ENCODE data around the gene KIRREL3. TPM values are rescaled to one million over a fixed set of nuclear protein-coding genes. Genes with fewer than 3 reads are reported as not detected.

The KIRREL3 gene
- total and polyA plus RNA-seq, 2 donors (not counting 3 experiments of a cell fraction or from before 2014, with no cell fraction given), result not detected

GRCh38 chr11:126526471-126526870 lies 474.1 kb downstream of the KIRREL3 start:
- dilution Hi-C loops (cut with MboI; ENCODE audit: extremely low pct_ligation_motif_present, low sequenced_read_pairs) (no loop called here), intact Hi-C loops (cut with micrococcal nuclease) (no loop called here)
- Histone ChIP-seq H3K27ac (ENCODE audit: insufficient read depth, low read depth, low read length) (no peak overlapping the region), H3K9ac (replicated peaks; ENCODE audit: extremely low read depth, insufficient read depth, low read length) (no peak overlapping the region), H3K4me3 (replicated peaks in 1 of 3; ENCODE audit: insufficient read depth in 1 of 3, low read depth in 1 of 3, low read length in 3 of 3) (no peak overlapping the region), H3K4me2 (ENCODE audit: insufficient read depth, low read length) (no peak overlapping the region), H3K4me1 (ENCODE audit: control insufficient read depth, extremely low read depth, insufficient read depth, low read length) (no peaks in the 10 kb centered on the region), H3K36me3 (ENCODE audit: control insufficient read depth in 2 of 2, extremely low read depth in 1 of 2, insufficient read depth in 2 of 2, low read length in 2 of 2) (no peaks in the 10 kb centered on the region), H3K9me1 (replicated peaks; ENCODE audit: control insufficient read depth, extremely low read depth, insufficient read depth, low read length) (no peaks in the 10 kb centered on the region), H3K79me2 (ENCODE audit: control insufficient read depth, insufficient read depth, low read length) (no peaks in the 10 kb centered on the region), H4K20me1 (replicated peaks; ENCODE audit: control insufficient read depth, extremely low read depth, insufficient read depth, low read length) (no peaks in the 10 kb centered on the region), H3K27me3 (ENCODE audit: control insufficient read depth in 2 of 2, insufficient read depth in 2 of 2, low read length in 2 of 2) (no peaks in the 10 kb centered on the region), H2AFZ (ENCODE audit: low read depth, low read length) (no peak overlapping the region), H3K9me3 (replicated peaks; ENCODE audit: control insufficient read depth, insufficient read depth, low read length) (no peaks in the 10 kb centered on the region)
- POLR2A ChIA-PET, result interaction anchor here (0.6 kb wide), 1 partner anchor 169 kb away, joined by 4 read pairs; no protein-coding TSS in a partner anchor
- DNase-seq (ENCODE audit: low read depth, low spot score) (no peak), FAIRE-seq (no peak)
- no TSS peak for BruUV-seq (replicated peaks)
- no peak for TF ChIP-seq MYC (IDR thresholded peaks at IDR 0.05; ENCODE audit: low read depth, low read length)
- no peak for TF ChIP-seq POLR2AphosphoS5 (IDR thresholded peaks at IDR 0.05; ENCODE audit: insufficient read depth, low read depth, low read length)
- TF ChIP-seq MAX (IDR thresholded peaks at IDR 0.05; ENCODE audit: insufficient read depth, insufficient read length), result no peak
- no peak for TF ChIP-seq CTCF (IDR thresholded peaks at IDR 0.05; ENCODE audit: extremely low read depth in 1 of 2, insufficient read depth in 1 of 2, low read depth in 1 of 2, low read length in 2 of 2)
- TF ChIP-seq GATA2 (IDR thresholded peaks at IDR 0.05; ENCODE audit: insufficient read depth, insufficient read length, low read depth, low read length), result no peak
- CTCF ChIA-PET, result interaction anchor here (0.7 kb wide), 1 partner anchor 8 kb away, joined by 3 read pairs; no protein-coding TSS in a partner anchor

GRCh38 chr11:126525702-126526101 lies 474.9 kb downstream of the KIRREL3 start:
- H4K20me1 ChIP-seq (replicated peaks; ENCODE audit: control insufficient read depth, extremely low read depth, insufficient read depth, low read length), result no peaks in the 10 kb centered on the region
- no peaks in the 10 kb centered on the region for H3K9me1 ChIP-seq (replicated peaks; ENCODE audit: control insufficient read depth, extremely low read depth, insufficient read depth, low read length)
- DNase-seq (ENCODE audit: low read depth, low spot score) (no peak), FAIRE-seq (no peak)
- POLR2A ChIA-PET, result no interaction called here
- H3K36me3 ChIP-seq (ENCODE audit: control insufficient read depth in 2 of 2, extremely low read depth in 1 of 2, insufficient read depth in 2 of 2, low read length in 2 of 2), result no peaks in the 10 kb centered on the region
- no peaks in the 10 kb centered on the region for H3K79me2 ChIP-seq (ENCODE audit: control insufficient read depth, insufficient read depth, low read length)
- no peak overlapping the region for H2AFZ ChIP-seq (ENCODE audit: low read depth, low read length)
- CTCF ChIA-PET, result no interaction called here
- no peaks in the 10 kb centered on the region for H3K4me1 ChIP-seq (ENCODE audit: control insufficient read depth, extremely low read depth, insufficient read depth, low read length)
- intact Hi-C loops (cut with micrococcal nuclease) (no loop called here), dilution Hi-C loops (cut with MboI; ENCODE audit: extremely low pct_ligation_motif_present, low sequenced_read_pairs) (no loop called here)
- H3K27ac ChIP-seq (ENCODE audit: insufficient read depth, low read depth, low read length), result no peak overlapping the region
- no peaks in the 10 kb centered on the region for H3K27me3 ChIP-seq (ENCODE audit: control insufficient read depth in 2 of 2, insufficient read depth in 2 of 2, low read length in 2 of 2)
- H3K9ac ChIP-seq (replicated peaks; ENCODE audit: extremely low read depth, insufficient read depth, low read length), result no peak overlapping the region
- no peak overlapping the region for H3K4me2 ChIP-seq (ENCODE audit: insufficient read depth, low read length)
- BruUV-seq (replicated peaks), result no TSS peak
- TF ChIP-seq POLR2A (IDR thresholded peaks at IDR 0.05; ENCODE audit: low read depth, low read length) (no peak), FOS (IDR thresholded peaks at IDR 0.05; ENCODE audit: borderline replicate concordance, insufficient read depth, low read length) (no peak), POLR2AphosphoS5 (IDR thresholded peaks at IDR 0.05; ENCODE audit: insufficient read depth, low read depth, low read length) (no peak), CTCF (IDR thresholded peaks at IDR 0.05; ENCODE audit: extremely low read depth in 1 of 2, insufficient read depth in 1 of 2, low read depth in 1 of 2, low read length in 2 of 2) (no peak), JUN (IDR thresholded peaks at IDR 0.05; ENCODE audit: borderline replicate concordance, insufficient read depth, insufficient read length, low read depth) (no peak), EZH2 (IDR thresholded peaks at IDR 0.05; ENCODE audit: borderline replicate concordance, low read depth, low read length, severe bottlenecking) (no peak), GATA2 (IDR thresholded peaks at IDR 0.05; ENCODE audit: insufficient read depth, insufficient read length, low read depth, low read length) (no peak), MYC (IDR thresholded peaks at IDR 0.05; ENCODE audit: low read depth, low read length) (no peak), MAX (IDR thresholded peaks at IDR 0.05; ENCODE audit: insufficient read depth, insufficient read length) (no peak)
- no peaks in the 10 kb centered on the region for H3K9me3 ChIP-seq (replicated peaks; ENCODE audit: control insufficient read depth, insufficient read depth, low read length)
- H3K4me3 ChIP-seq (replicated peaks in 1 of 3; ENCODE audit: insufficient read depth in 1 of 3, low read depth in 1 of 3, low read length in 3 of 3), result no peak overlapping the region

All from endothelial cell of umbilical vein (primary cell).